SK-N-SH (cell line): Measurements from ENCODE around the gene KMT2B. TPM values are rescaled to one million over a fixed set of nuclear protein-coding genes. Genes with fewer than 3 reads are reported as not detected.

Source experiments
- CTCF ChIA-PET: fragments of 300-600, 350-600 bp; formaldehyde crosslinking; extraction: SDS; loops from one replicate; lab custom pipeline; 2021; lab: Yijun Ruan, JAX
- POLR2A ChIA-PET: fragments of 350-600 bp; sonication (Branson Sonifier 250); formaldehyde crosslinking; extraction: SDS; loops from one replicate; lab custom pipeline; 2020; ENCODE audit warnings: antibody characterized with exemption, inconsistent platforms; lab: Yijun Ruan, JAX
- DNase-seq: peaks from one replicate; pipeline ENCODE4 v3.0.0; 2012
- H2AFZ ChIP-seq: fragments of 200-600 bp; sonication (generic); 2 replicates; pipeline ENCODE4 v1.8.1; 2016; ENCODE audit warnings: antibody characterized with exemption, mild to moderate bottlenecking, low read depth
- H3F3A ChIP-seq: fragments of 200-600 bp; sonication (generic); replicated peaks from 2 replicates; pipeline ENCODE3; 2016; ENCODE audit warnings: antibody characterized with exemption, mild to moderate bottlenecking; ENCODE audit not compliant: insufficient read depth
- H3K27ac ChIP-seq, 2 experiments: fragments of 200-500 bp in 1 of 2; fragments of 200-600 bp in 1 of 2; sonication (Bioruptor generic) in 1 of 2; sonication (generic), shearing (Covaris generic) in 1 of 2; 2 replicates each; pipeline versions ENCODE4 v1.5.1 to v1.6.1; 2014 to 2016; ENCODE audit warnings: low read depth in 2 of 2, inconsistent platforms in 1 of 2, low read length in 1 of 2, mild to moderate bottlenecking in 1 of 2, mixed read lengths in 1 of 2
- H3K27me3 ChIP-seq: fragments of 200-600 bp; sonication (generic), shearing (Covaris generic); 2 replicates; pipeline ENCODE4 v1.6.1; 2016; ENCODE audit warnings: mixed run types; ENCODE audit not compliant: insufficient read depth
- H3K36me3 ChIP-seq, 2 experiments: fragments of 200-500 bp in 1 of 2; fragments of 200-600 bp in 1 of 2; sonication (Bioruptor generic) in 1 of 2; sonication (generic) in 1 of 2; replicated peaks in 1 of 2; 2 replicates each; pipeline versions ENCODE3 to v1.5.1; 2014 to 2016; ENCODE audit warnings: low read length in 1 of 2, mild to moderate bottlenecking in 1 of 2; ENCODE audit not compliant: insufficient read depth in 2 of 2, control insufficient read depth in 1 of 2
- H3K4me1 ChIP-seq, 2 experiments: fragments of 200-500 bp in 1 of 2; fragments of 200-600 bp in 1 of 2; sonication (Bioruptor generic) in 1 of 2; sonication (generic), shearing (Covaris generic) in 1 of 2; 2 replicates each; pipeline versions ENCODE4 v1.5.1 to v1.6.1; 2014 to 2016; ENCODE audit warnings: low read depth in 1 of 2, low read length in 1 of 2, mixed run types in 1 of 2; ENCODE audit not compliant: insufficient read depth in 2 of 2, control insufficient read depth in 1 of 2
- H3K4me2 ChIP-seq: fragments of 200-600 bp; sonication (generic), shearing (Covaris generic); 2 replicates; pipeline ENCODE4 v1.6.1; 2017; ENCODE audit warnings: mixed run types
- H3K4me3 ChIP-seq, 2 experiments: fragments of 200-500 bp in 1 of 2; fragments of 200-600 bp in 1 of 2; sonication (Bioruptor generic) in 1 of 2; sonication (generic), shearing (Covaris generic) in 1 of 2; 2 replicates each; pipeline versions ENCODE4 v1.5.1 to v1.8.1; 2014 to 2016; ENCODE audit warnings: low read depth in 2 of 2, inconsistent platforms in 1 of 2, low read length in 1 of 2, mild to moderate bottlenecking in 1 of 2, mixed read lengths in 1 of 2, moderate library complexity in 1 of 2
- H3K79me2 ChIP-seq: fragments of 200-600 bp; sonication (generic); 2 replicates; pipeline ENCODE4 v1.8.1; 2017; ENCODE audit warnings: mild to moderate bottlenecking; ENCODE audit not compliant: insufficient read depth
- H3K9ac ChIP-seq: fragments of 200-600 bp; sonication (generic); 2 replicates; pipeline ENCODE4 v1.6.1; 2017; ENCODE audit warnings: mixed run types
- H3K9me2 ChIP-seq: fragments of 200-600 bp; sonication (generic); 2 replicates; pipeline ENCODE4 v1.6.1; 2017; ENCODE audit warnings: mixed run types
- H3K9me3 ChIP-seq: fragments of 200-600 bp; sonication (generic); 2 replicates; pipeline ENCODE4 v1.6.1; 2017; ENCODE audit warnings: mixed run types, mild to moderate bottlenecking, moderate library complexity
- H4K20me1 ChIP-seq: fragments of 200-600 bp; sonication (generic); 2 replicates; pipeline ENCODE4 v1.6.1; 2017; ENCODE audit warnings: mild to moderate bottlenecking, mixed run types; ENCODE audit not compliant: insufficient read depth
- CHD2 ChIP-seq: fragments of 150-350 bp; IDR thresholded peaks from 2 replicates; pipeline ENCODE4 v1.6.1; 2018; ENCODE audit warnings: low read length; ENCODE audit not compliant: partially characterized antibody
- ELF1 ChIP-seq: IDR thresholded peaks from 2 replicates; pipeline ENCODE4 v1.4.0; 2012
- GABPA ChIP-seq: IDR thresholded peaks from 2 replicates; pipeline ENCODE4 v1.4.0; 2012; ENCODE audit warnings: low read depth, mild to moderate bottlenecking
- GATA2 ChIP-seq: sonication (generic); formaldehyde crosslinking; IDR thresholded peaks from 2 replicates; pipeline ENCODE4 v1.5.0; 2020; ENCODE audit warnings: mild to moderate bottlenecking, missing genetic modification reagents
- MXI1 ChIP-seq: IDR thresholded peaks from 2 replicates; pipeline ENCODE4 v1.6.1; 2012; ENCODE audit warnings: mild to moderate bottlenecking, low read depth, low read length, improper control_type of control experiment
- NRF1 ChIP-seq: IDR thresholded peaks from 2 replicates; pipeline ENCODE4 v1.6.1; 2012; ENCODE audit warnings: low read depth, mild to moderate bottlenecking, low read length
- POLR2AphosphoS5 ChIP-seq: IDR thresholded peaks from 2 replicates; pipeline ENCODE4 v1.6.1; 2012; ENCODE audit warnings: low read depth, low read length
- RFX5 ChIP-seq: IDR thresholded peaks from 2 replicates; pipeline ENCODE4 v1.6.1; 2012; ENCODE audit warnings: mild to moderate bottlenecking, improper control_type of control experiment, low read length
- RXRA ChIP-seq: IDR thresholded peaks from 2 replicates; pipeline ENCODE4 v1.4.0; 2012; ENCODE audit warnings: low read depth, mild to moderate bottlenecking, borderline replicate concordance
- TAF1 ChIP-seq: IDR thresholded peaks from 2 replicates; pipeline ENCODE4 v1.6.1; 2012; ENCODE audit warnings: low read depth, mild to moderate bottlenecking, low read length, moderate library complexity, borderline replicate concordance
- TEAD4 ChIP-seq: IDR thresholded peaks from 2 replicates; pipeline ENCODE4 v1.4.0; 2012; ENCODE audit warnings: mild to moderate bottlenecking, borderline replicate concordance; ENCODE audit not compliant: insufficient read depth
- YY1 ChIP-seq: IDR thresholded peaks from 2 replicates; pipeline ENCODE4 v1.4.0; 2012; ENCODE audit warnings: low read depth, mild to moderate bottlenecking
- WGBS: methylation state at CpG from one replicate; pipeline ENCODE4 v1.1.6; 2017; ENCODE audit warnings: low lambda C conversion rate; 5-methylcytosine and 5-hydroxymethylcytosine counted together
- polyA plus RNA-seq, 3 experiments: library from polyadenylated mRNA; depleted of rRNA; stranded (reverse); fragments of >200 nt; gene quantifications; 2 replicates each; pipeline ENCODE4 v1.2.3, GENCODE V29; 2012
- TF ChIP-seq, protein P1 (sequence below): IDR thresholded peaks from 2 replicates; pipeline ENCODE4 v1.4.0; 2012; ENCODE audit warnings: low read depth
- TF ChIP-seq, protein P2 (sequence below): fragments of 200-600 bp; sonication (generic); IDR thresholded peaks from 2 replicates; pipeline ENCODE4 v1.6.1; 2017; ENCODE audit warnings: antibody characterized with exemption, mild to moderate bottlenecking, moderate library complexity
- TF ChIP-seq, protein P3 (sequence below): IDR thresholded peaks from 2 replicates; pipeline ENCODE4 v1.4.0; 2012; ENCODE audit warnings: low read depth, borderline replicate concordance
- TF ChIP-seq, protein P4 (sequence below): IDR thresholded peaks from 2 replicates; pipeline ENCODE4 v1.4.0; 2012; ENCODE audit warnings: low read depth, borderline replicate concordance
- TF ChIP-seq, protein P5 (sequence below): fragments of 150-350 bp; IDR thresholded peaks from 2 replicates; pipeline ENCODE4 v1.6.1; 2016; ENCODE audit warnings: mild to moderate bottlenecking, low read depth, low read length

Gene KMT2B
- polyA plus RNA-seq, 1 of the 3 experiments (the other 2 are of a cell fraction): 29.2 TPM

DNA sequence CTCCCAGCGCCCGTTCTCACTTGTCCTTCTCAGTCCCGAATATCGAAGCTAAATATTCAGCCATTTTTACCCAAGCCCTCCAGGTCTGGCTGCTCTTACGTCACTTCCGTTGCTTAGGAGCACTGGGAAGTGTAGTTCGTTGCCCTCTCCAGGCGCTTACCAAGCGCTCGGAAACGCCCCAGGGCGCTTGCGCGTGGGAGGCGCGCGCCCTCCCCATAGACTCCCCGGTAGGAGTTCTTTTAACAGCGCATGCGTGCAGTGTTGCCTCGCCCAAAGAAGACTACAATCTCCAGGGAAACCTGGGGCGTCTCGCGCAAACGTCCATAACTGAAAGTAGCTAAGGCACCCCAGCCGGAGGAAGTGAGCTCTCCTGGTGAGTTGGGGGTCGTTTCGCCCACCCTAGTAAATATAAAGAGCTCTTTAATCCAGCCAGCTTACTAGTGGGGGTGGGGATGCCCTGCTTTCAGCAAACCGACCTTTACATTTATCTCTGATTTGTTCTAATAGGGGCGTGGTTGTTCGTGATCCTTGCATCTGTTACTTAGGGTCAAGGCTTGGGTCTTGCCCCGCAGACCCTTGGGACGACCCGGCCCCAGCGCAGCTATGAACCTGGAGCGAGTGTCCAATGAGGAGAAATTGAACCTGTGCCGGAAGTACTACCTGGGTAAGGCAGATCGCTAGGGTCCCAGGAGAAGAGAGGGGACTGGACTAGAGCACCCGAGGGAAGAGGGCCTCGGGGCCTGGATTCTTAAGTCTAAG, 27.7 kb downstream of the KMT2B start, which contains the start of the genes PSENEN and U2AF1L4:
Gene PSENEN, plus strand, starts transcription at position 324 of the 759 bp plus-strand sequence. Its CDS starts 280 bp downstream, at position 604.
Gene U2AF1L4, minus strand, starts transcription at position 91 of the 759 bp plus-strand sequence. Its CDS starts 27 bp downstream, at position 64.
- H4K20me1 ChIP-seq: no peaks in the 10 kb centered on the region
- H3K9ac ChIP-seq: peak within 1 kb of the TSS; percentile 90
- under 1% methylated on average over 21 of the region's 40 CpGs for WGBS
- peak within 1 kb of the TSS; percentile 72 for H2AFZ ChIP-seq
- peak within 1 kb of the TSS; percentile 97 to 98 for H3K27ac ChIP-seq
- peak within 1 kb of the TSS; percentile 83 to 95 for H3K4me3 ChIP-seq
- H3F3A ChIP-seq: peaks cover 19% of the 10 kb centered on the region
- H3K4me2 ChIP-seq: peak within 1 kb of the TSS; percentile 90
- POLR2A ChIA-PET: interaction anchor here (0.8 to 1.2 kb wide), 4 partner anchors 11 to 186 kb away, joined by 3 to 5 read pairs (median 3); partner anchors contain the start of genes HSPB6 and PROSER3
- peaks cover 43% of the 10 kb centered on the region for H3K79me2 ChIP-seq
- no peaks in the 10 kb centered on the region for H3K9me3 ChIP-seq
- TF ChIP-seq, protein P1, sequence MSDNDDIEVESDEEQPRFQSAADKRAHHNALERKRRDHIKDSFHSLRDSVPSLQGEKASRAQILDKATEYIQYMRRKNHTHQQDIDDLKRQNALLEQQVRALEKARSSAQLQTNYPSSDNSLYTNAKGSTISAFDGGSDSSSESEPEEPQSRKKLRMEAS: no peak
- peak; percentile 87 for TF ChIP-seq GABPA
- TF ChIP-seq POLR2AphosphoS5: peak; percentile 47
- TF ChIP-seq, protein P2, sequence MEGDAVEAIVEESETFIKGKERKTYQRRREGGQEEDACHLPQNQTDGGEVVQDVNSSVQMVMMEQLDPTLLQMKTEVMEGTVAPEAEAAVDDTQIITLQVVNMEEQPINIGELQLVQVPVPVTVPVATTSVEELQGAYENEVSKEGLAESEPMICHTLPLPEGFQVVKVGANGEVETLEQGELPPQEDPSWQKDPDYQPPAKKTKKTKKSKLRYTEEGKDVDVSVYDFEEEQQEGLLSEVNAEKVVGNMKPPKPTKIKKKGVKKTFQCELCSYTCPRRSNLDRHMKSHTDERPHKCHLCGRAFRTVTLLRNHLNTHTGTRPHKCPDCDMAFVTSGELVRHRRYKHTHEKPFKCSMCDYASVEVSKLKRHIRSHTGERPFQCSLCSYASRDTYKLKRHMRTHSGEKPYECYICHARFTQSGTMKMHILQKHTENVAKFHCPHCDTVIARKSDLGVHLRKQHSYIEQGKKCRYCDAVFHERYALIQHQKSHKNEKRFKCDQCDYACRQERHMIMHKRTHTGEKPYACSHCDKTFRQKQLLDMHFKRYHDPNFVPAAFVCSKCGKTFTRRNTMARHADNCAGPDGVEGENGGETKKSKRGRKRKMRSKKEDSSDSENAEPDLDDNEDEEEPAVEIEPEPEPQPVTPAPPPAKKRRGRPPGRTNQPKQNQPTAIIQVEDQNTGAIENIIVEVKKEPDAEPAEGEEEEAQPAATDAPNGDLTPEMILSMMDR: no peak
- peak; percentile 97 for TF ChIP-seq NRF1
- TF ChIP-seq, protein P3, sequence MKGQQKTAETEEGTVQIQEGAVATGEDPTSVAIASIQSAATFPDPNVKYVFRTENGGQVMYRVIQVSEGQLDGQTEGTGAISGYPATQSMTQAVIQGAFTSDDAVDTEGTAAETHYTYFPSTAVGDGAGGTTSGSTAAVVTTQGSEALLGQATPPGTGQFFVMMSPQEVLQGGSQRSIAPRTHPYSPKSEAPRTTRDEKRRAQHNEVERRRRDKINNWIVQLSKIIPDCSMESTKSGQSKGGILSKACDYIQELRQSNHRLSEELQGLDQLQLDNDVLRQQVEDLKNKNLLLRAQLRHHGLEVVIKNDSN: no peak
- 0 out of 2 replicates have a peak, but pooled peaks have one; percentile 54 for TF ChIP-seq TAF1
- TF ChIP-seq, protein P4, sequence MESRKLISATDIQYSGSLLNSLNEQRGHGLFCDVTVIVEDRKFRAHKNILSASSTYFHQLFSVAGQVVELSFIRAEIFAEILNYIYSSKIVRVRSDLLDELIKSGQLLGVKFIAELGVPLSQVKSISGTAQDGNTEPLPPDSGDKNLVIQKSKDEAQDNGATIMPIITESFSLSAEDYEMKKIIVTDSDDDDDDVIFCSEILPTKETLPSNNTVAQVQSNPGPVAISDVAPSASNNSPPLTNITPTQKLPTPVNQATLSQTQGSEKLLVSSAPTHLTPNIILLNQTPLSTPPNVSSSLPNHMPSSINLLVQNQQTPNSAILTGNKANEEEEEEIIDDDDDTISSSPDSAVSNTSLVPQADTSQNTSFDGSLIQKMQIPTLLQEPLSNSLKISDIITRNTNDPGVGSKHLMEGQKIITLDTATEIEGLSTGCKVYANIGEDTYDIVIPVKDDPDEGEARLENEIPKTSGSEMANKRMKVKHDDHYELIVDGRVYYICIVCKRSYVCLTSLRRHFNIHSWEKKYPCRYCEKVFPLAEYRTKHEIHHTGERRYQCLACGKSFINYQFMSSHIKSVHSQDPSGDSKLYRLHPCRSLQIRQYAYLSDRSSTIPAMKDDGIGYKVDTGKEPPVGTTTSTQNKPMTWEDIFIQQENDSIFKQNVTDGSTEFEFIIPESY: peak; percentile 86
- TF ChIP-seq ELF1: peak; percentile 38; the same call in 1 of the 2 replicates
- TF ChIP-seq MXI1: peak; percentile 55
- TF ChIP-seq CHD2: peak; percentile 96
- TF ChIP-seq GATA2 (CRISPR knock-in tag): no peak
- peak; percentile 90 for TF ChIP-seq YY1
- TF ChIP-seq, protein P5, sequence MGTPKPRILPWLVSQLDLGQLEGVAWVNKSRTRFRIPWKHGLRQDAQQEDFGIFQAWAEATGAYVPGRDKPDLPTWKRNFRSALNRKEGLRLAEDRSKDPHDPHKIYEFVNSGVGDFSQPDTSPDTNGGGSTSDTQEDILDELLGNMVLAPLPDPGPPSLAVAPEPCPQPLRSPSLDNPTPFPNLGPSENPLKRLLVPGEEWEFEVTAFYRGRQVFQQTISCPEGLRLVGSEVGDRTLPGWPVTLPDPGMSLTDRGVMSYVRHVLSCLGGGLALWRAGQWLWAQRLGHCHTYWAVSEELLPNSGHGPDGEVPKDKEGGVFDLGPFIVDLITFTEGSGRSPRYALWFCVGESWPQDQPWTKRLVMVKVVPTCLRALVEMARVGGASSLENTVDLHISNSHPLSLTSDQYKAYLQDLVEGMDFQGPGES: no peak
- TF ChIP-seq TEAD4: no peak
- TF ChIP-seq RFX5: no peak
- no peak for TF ChIP-seq RXRA
- no peaks in the 10 kb centered on the region for H3K27me3 ChIP-seq
- peak; percentile 86 for DNase-seq
- CTCF ChIA-PET: interaction anchor here (1.2 to 2.4 kb wide), 5 partner anchors 10 to 74 kb away, joined by 3 to 11 read pairs (median 4); partner anchors contain the start of gene HSPB6
- H3K36me3 ChIP-seq: peaks cover 3 to 12% of the 10 kb centered on the region in 2 experiments
- H3K4me1 ChIP-seq: peaks cover 13 to 24% of the 10 kb centered on the region in 2 experiments; a peak in 3 of 4 replicates
- no peaks in the 10 kb centered on the region for H3K9me2 ChIP-seq
